Right renal cortex interstitium (tissue), 3 donors: Measurements from ENCODE around the gene CYP4A22. TPM values are rescaled to one million over a fixed set of nuclear protein-coding genes. Genes with fewer than 3 reads are reported as not detected.
"Not testable (repeated sequence)": the region's sequence is repeated elsewhere in the genome, so short reads cannot be mapped to it uniquely, and the experiment has no call there.

ENCODE experiments used
- DNase-seq, 3 donors: peaks; one replicate each; pipeline ENCODE4 v3.0.0-alpha.2; 2013; ENCODE audit warnings: low read depth in 3 of 3, low spot score in 2 of 3
- polyA plus RNA-seq, 3 donors: library from polyadenylated mRNA; unstranded; fragments of 120-200 nt; gene quantifications; one replicate each; pipeline ENCODE4 v1.2.1, GENCODE V29; 2013; ENCODE audit not compliant: insufficient read length in 3 of 3

Gene CYP4A22
- polyA plus RNA-seq, 3 donors = 5.1 to 7.5 (median 6.6) TPM

- DNase-seq = no peak
These were observed 46.3 kb downstream of the CYP4A22 start for GRCh38 chr1:47183308-47184089.

GRCh38 chr1:47184090-47184821 lies 47.0 kb downstream of the CYP4A22 start:
- no peak for DNase-seq

- no peak for DNase-seq
These were observed 47.8 kb downstream of the CYP4A22 start for GRCh38 chr1:47184822-47185677.

GRCh38 chr1:47186267-47187185 lies 49.3 kb downstream of the CYP4A22 start:
- DNase-seq = no peak

DNA sequence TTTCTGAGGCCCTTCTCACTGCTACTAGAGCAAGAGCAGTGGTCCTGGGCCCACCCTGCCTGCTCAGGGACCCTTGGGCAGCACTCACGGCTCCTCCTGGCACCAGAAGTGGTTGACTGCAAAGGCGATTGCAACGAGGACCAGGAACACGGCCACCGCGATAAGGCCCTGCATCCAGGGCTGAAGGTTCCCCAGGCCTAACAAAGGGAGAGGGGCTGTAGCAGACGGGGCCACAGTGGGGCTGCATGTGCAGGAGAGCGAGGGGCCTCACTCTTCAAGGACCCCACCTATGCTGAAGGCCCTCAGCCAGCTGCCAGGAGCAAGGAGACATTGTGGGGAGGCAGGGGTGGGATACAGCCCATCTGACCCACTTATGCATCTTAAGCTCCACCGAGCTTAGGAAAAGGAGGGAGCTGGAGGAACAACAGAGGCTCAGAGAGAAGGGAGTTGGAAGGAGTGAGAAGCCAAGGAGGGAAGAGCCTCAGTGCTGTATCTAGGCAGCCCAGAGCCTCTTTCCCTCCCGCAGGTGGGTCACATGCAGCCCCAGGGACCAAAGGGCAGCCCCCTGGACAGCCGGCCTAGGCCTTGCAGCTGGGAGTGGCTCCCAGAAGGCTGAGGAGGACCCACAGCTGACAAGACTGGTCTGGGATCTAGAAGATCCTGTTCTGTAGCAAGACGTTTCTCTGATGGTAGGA lies 50.1 kb downstream of the CYP4A22 start:
- no peak for DNase-seq

GRCh38 chr1:47187926-47188250 lies 50.6 kb downstream of the CYP4A22 start:
- no peak for DNase-seq

DNA sequence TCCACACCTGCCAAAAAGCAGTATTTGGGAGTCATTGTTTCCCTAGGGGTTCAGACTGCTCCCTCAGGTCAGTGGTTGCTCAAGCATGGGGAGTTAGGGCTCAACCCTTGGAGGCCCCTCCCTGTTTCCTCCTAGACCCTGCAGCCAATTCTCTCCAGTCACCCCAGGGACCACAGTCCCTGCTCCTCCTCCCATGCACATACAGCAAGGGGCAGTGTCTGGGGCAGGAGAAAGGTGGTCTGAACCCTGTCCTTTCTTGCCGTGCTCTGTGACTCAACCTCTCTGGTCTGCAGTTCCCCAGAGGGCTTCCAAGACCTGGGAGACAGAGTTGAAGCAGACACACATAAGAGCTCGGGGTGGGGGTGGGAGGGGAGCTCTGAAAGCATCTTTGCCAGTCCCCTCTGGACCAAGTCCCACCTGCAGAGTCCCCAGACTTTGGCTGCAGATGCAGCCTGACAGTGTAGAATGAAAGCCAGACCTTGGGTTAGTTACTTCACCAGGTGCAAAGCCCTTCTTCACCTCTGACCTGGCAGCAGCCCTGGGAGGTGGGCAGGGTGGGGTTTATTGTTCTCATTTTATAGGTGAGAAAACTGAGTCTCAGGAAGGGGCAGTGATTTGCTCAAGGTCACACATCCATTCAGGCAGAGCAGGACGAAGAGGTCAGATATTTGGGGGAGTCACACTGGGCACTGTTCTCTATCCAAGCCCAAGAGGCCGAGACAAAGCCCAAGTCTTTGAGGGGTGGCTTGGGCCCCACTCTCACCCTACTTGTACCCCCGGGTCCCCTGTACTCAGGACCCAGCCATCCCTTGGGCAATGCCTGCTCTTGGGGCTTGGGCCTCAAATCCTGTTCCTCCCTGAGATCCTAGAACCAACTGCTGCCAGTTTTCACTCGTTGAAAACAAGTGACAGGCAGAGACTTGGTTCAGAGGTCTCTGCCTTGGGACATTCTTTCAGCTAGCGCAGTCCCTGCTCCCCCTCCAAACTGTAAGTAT lies 51.8 kb downstream of the CYP4A22 start:
- no peak for DNase-seq

DNA sequence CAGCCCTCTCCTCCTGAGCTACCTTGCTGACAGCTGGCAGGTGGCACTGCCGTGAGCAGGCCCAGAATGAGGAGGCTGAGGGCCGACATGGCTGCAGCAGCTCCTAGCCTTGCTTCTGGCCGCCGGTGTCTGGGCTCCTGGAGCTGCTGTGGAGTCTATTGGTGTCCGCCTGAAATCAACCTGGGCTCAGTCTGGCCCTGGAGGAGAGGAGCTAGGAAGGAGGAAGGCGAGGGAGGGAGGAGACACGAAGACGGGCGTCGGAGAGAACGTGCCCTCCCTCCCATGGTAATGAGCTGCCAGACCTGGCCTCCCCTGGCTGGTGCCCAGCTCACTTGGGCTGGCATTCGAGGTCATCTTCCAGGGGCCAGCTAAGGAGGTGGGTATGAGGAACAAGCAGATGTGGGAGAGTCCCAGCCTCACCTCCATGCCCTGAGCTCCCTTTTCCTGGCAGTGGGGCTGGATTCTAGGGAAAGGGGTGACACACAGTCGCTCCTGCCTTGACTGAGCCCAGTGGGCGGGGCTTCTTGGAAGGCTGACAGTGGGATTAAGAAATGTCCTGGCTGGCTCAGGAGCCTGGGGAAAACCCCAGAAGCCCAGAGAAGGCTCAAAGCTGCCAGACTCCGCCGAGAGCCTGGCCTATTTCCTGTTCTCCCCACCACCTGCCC lies 52.7 kb downstream of the CYP4A22 start, which contains the start of gene PDZK1IP1:
PDZK1IP1 (minus strand) TSS at position 193 of the 665 bp plus-strand sequence; CDS start at position 89, 104 bp downstream.
- DNase-seq = no peak

GRCh38 chr1:47190509-47190855 lies 53.2 kb downstream of the CYP4A22 start:
- no peak for DNase-seq

GRCh38 chr1:47190857-47191256 lies 53.6 kb downstream of the CYP4A22 start:
- DNase-seq = no peak

GRCh38 chr1:47191940-47192457 lies 54.8 kb downstream of the CYP4A22 start:
- DNase-seq = no peak

DNA sequence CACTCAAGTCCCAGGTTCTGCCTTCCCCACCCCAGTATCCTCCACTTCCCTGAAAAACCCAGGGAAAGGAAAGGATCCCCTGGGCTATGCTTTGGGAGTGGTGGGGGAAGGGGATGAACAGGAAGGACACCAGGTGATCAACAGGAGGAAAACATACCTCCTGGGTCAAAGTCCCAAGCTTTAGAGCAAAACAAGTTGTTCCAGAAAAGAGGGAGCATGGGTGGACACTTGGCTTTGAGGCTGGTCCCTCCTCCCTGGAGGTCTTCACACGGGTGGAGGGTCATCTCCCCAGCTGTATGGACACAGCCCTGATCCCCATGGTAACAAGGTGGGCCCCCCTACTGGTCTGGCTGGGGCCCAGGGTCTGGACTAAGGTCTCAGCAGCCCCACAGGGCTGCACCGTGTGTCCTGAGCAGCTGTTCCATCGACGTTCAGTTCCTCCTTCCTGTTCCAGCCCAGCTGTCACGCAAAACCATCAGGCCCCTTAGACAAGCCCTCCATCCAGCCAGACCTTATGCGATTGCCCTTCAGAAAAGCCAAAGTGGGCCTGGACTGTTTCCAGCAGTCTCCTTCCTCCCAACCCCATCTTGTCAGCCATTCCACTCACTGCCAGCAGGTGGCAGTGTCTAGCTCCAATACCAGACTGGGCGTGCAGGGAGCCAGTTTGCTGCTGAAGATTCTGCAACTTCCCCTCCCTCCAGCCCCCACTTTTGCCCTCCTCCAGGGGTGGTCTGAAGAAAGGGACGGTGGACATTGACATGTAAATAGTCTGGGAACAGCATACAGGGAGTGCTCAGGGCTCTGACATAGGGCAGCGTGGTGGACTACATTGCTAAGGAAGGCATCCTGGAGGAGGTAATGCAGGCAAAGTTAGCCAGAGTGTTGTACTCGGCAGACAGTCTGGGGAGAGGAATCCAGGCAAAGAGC lies 55.5 kb downstream of the CYP4A22 start:
- peak; percentile 68 to 72 (median 69) for DNase-seq

GRCh38 chr1:47193496-47193895 lies 56.3 kb downstream of the CYP4A22 start:
- DNase-seq = not testable (repeated sequence)

DNA sequence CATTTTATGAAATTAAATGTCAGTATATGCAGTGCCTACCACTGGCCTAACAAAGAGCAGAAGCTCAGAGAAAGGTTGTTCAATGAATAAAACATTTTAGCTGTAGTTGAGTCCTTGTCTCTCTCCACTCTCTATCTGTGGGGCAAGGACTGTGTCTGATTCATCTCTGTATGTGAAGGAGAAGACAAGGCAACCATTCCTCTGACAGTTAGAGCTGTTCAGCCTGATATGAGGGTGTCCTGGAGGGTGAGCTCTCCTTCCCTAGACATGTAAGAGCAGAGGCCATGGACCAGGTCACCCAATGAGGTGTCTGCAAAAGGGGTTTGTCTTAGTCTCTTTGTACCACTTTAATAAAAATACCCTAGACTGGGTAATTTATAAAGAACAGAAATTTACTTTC lies 57.1 kb downstream of the CYP4A22 start:
- DNase-seq = no peak

DNA sequence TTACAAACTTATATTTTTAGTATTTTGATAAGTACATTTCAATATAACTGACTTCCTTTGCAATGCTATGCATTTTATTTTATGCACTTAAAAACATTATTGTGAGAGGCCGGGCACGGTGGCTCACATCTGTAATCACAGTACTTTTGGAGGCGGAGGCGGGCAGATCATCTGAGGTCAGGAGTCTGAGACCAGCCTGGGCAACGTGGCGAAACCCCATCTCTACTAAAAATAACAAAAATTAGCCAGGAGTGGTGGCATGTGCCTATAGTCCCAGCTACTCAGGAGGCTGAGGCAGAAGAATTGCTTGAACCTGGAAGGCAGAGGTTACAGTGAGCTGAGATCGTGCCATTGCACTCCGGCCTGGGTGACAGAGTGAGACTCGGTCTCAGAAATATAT lies 58.7 kb downstream of the CYP4A22 start:
- DNase-seq = not testable (repeated sequence)

DNA sequence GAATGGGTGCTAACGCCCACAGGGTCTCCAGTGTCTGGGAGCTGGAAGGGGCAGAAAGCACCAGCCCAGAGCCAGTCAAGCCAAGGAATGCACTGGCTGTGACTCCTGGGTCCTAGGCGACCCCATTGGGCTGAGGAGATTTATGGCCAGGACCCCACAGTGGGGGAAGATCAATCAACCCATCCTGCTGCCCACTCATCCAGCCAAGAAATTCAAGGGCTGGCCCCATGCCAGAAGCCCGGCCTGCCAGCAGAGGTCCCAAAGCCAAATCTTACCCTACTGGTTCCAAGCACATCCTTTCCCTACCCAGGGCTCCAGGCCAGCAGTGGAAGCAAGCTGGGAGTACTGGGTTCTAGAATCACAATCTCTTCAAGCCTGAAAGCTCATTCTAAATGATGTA lies 59.4 kb downstream of the CYP4A22 start:
- no peak for DNase-seq

DNA sequence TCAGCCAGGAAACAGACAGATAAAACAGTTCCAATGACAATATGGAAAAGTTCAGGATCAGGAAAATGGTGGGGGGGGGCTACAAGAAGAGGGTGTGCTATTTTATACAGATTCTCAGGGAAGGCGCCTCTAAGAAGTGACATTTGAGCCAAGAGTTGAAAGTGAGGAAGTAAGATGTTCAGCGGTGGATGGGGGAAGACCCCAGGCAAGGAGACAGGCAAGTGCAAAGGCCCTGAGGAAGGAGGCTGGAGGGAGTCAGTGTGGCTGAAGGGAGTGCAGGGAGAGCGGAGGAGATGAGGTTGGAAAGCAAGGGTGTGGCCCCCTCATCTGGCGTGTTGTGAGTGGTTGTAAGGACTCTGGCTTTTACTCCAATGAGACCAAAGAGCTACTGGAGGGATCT lies 61.0 kb downstream of the CYP4A22 start:
- no peak for DNase-seq
